Natural killer cell (primary cell): Measurements from ENCODE around the gene KRT5. TPM values are rescaled to one million over a fixed set of nuclear protein-coding genes. Genes with fewer than 3 reads are reported as not detected.
"Not testable (repeated sequence)": the region's sequence is repeated elsewhere in the genome, so short reads cannot be mapped to it uniquely, and the experiment has no call there.

Experiments
- ATAC-seq, 3 donors: fragments of 150-1000 bp in 2 of 3; fragments of 200-7000 bp in 1 of 3; cut with Tn5 transposase; 1 replicate in 1 of 3; 2 replicates in 2 of 3; pipeline ENCODE4 v1.10.0; 2021; ENCODE audit warnings: mild to moderate bottlenecking in 2 of 3, moderate library complexity in 2 of 3
- DNase-seq, 2 donors: peaks; one replicate each; pipeline versions ENCODE4 v3.0.0 to v3.0.0-alpha.2; 2013 to 2021; ENCODE audit warnings: mixed read lengths in 1 of 2
- H3K27ac ChIP-seq: one replicate; pipeline ENCODE4 v1.5.1; 2013; ENCODE audit warnings: mild to moderate bottlenecking, low read length
- H3K27me3 ChIP-seq: one replicate; pipeline ENCODE4 v1.6.1; 2013; ENCODE audit warnings: low read length; ENCODE audit not compliant: control insufficient read depth, insufficient read depth
- H3K36me3 ChIP-seq: one replicate; pipeline ENCODE4 v1.6.1; 2013; ENCODE audit warnings: low read length; ENCODE audit not compliant: control insufficient read depth, insufficient read depth
- H3K4me1 ChIP-seq: one replicate; pipeline ENCODE4 v1.6.1; 2013; ENCODE audit warnings: low read length; ENCODE audit not compliant: control insufficient read depth, insufficient read depth
- H3K4me3 ChIP-seq: one replicate; pipeline ENCODE4 v1.5.1; 2013; ENCODE audit warnings: low read length
- H3K9me3 ChIP-seq: one replicate; pipeline ENCODE4 v1.6.1; 2013; ENCODE audit warnings: low read length; ENCODE audit not compliant: control insufficient read depth, insufficient read depth
- H3K27ac Mint-ChIP-seq, 2 donors: one replicate each; pipeline ENCODE4 v1.8.0; 2022; ENCODE audit warnings: mild to moderate bottlenecking in 2 of 2, mixed read lengths in 2 of 2, moderate library complexity in 1 of 2
- H3K27me3 Mint-ChIP-seq, 2 donors: one replicate each; pipeline ENCODE4 v1.8.0; 2022; ENCODE audit warnings: low read depth in 2 of 2, mixed read lengths in 2 of 2
- H3K36me3 Mint-ChIP-seq: one replicate; pipeline ENCODE4 v1.8.0; 2022; ENCODE audit warnings: mixed read lengths
- H3K4me1 Mint-ChIP-seq, 2 donors: one replicate each; pipeline ENCODE4 v1.8.0; 2022; ENCODE audit warnings: mixed read lengths in 2 of 2
- H3K4me3 Mint-ChIP-seq: one replicate; pipeline ENCODE4 v1.8.0; 2022; ENCODE audit warnings: mild to moderate bottlenecking, moderate library complexity, mixed read lengths
- H3K9me3 Mint-ChIP-seq, 2 donors: one replicate each; pipeline ENCODE4 v1.8.0; 2022; ENCODE audit warnings: mixed read lengths in 2 of 2
- WGBS: methylation state at CpG from one replicate; pipeline ENCODE4 v1.1.7; 2013; ENCODE audit warnings: missing lambda C conversion rate; ENCODE audit not compliant: insufficient coverage; 5-methylcytosine and 5-hydroxymethylcytosine counted together
- intact Hi-C: fragments of 100-400 bp; cut with micrococcal nuclease; formaldehyde crosslinking; loops from one replicate; pipeline ENCODE4 v1.14.2; 2022
- total RNA-seq, 4 donors: library from RNA; stranded (reverse); fragments of 120-200 nt in 1 of 4; gene quantifications; one replicate each; pipeline versions ENCODE4 v1.2.3 to v1.2.4, GENCODE V29; 2013 to 2022
- TF ChIP-seq, protein P1 (sequence below): fragments of 200-600 bp; IDR thresholded peaks from one replicate; pipeline ENCODE4 v1.8.0; 2022; ENCODE audit warnings: antibody characterized with exemption

KRT5 gene
- total RNA-seq, 3 donors from 2014 or later (not counting 1 experiment from before 2014, with no cell fraction given): 0.40 to 0.70 TPM; not detected in 1

- Histone ChIP-seq H3K4me3 (no peak overlapping the region), H3K4me1 (peaks cover 5% of the 10 kb centered on the region), H3K36me3 (no peaks in the 10 kb centered on the region), H3K9me3 (peaks cover 5% of the 10 kb centered on the region), H3K27me3 (peaks cover 5% of the 10 kb centered on the region), H3K27ac (no peak overlapping the region)
- peak in 1 of 2 donors; percentile 59 for DNase-seq
- TF ChIP-seq, protein P1, sequence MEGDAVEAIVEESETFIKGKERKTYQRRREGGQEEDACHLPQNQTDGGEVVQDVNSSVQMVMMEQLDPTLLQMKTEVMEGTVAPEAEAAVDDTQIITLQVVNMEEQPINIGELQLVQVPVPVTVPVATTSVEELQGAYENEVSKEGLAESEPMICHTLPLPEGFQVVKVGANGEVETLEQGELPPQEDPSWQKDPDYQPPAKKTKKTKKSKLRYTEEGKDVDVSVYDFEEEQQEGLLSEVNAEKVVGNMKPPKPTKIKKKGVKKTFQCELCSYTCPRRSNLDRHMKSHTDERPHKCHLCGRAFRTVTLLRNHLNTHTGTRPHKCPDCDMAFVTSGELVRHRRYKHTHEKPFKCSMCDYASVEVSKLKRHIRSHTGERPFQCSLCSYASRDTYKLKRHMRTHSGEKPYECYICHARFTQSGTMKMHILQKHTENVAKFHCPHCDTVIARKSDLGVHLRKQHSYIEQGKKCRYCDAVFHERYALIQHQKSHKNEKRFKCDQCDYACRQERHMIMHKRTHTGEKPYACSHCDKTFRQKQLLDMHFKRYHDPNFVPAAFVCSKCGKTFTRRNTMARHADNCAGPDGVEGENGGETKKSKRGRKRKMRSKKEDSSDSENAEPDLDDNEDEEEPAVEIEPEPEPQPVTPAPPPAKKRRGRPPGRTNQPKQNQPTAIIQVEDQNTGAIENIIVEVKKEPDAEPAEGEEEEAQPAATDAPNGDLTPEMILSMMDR: peak; percentile 48
- intact Hi-C loops: no loop called here
- ATAC-seq: peak; percentile 81 to 99 (median 93)
- Mint-ChIP-seq H3K27ac (peak overlapping the region; percentile 12 to 49), H3K36me3 (peaks cover 5% of the 10 kb centered on the region), H3K4me1 (peaks cover 16 to 21% of the 10 kb centered on the region in 2 donors), H3K27me3 (peaks cover 15 to 24% of the 10 kb centered on the region in 2 donors), H3K4me3 (peak overlapping the region; percentile 7), H3K9me3 (no peaks in the 10 kb centered on the region)
- WGBS: 6% methylated on average over 2 of the region's 4 CpGs
Measured at GRCh38 chr12:52506858-52507715, 13.1 kb downstream of the KRT5 start.

- no peak for DNase-seq
- no peak overlapping the region for H3K27ac ChIP-seq
- H3K4me3 Mint-ChIP-seq: no peak overlapping the region
- no peak for ATAC-seq
- H3K4me3 ChIP-seq: no peak overlapping the region
- peaks cover 15 to 16% of the 10 kb centered on the region in 2 donors for H3K4me1 Mint-ChIP-seq
- intact Hi-C loops: no loop called here
- H3K4me1 ChIP-seq: peaks cover 5% of the 10 kb centered on the region
- peaks cover 5% of the 10 kb centered on the region for H3K27me3 ChIP-seq
- no peaks in the 10 kb centered on the region for H3K36me3 ChIP-seq
- H3K27ac Mint-ChIP-seq: no peak overlapping the region
- peaks cover 5% of the 10 kb centered on the region for H3K36me3 Mint-ChIP-seq
- WGBS: no CpG with 5 or more reads among the region's 1 CpG
- H3K9me3 Mint-ChIP-seq: no peaks in the 10 kb centered on the region
- TF ChIP-seq, protein P1: no peak
- no peaks in the 10 kb centered on the region for H3K9me3 ChIP-seq
- H3K27me3 Mint-ChIP-seq: peaks cover 20 to 36% of the 10 kb centered on the region in 2 donors
Measured at GRCh38 chr12:52502877-52503276, 17.3 kb downstream of the KRT5 start.

GRCh38 chr12:52501490-52501889 lies 18.7 kb downstream of the KRT5 start:
- no peak overlapping the region for H3K4me3 Mint-ChIP-seq
- Histone ChIP-seq H3K27ac (no peak overlapping the region), H3K4me1 (no peaks in the 10 kb centered on the region), H3K4me3 (no peak overlapping the region), H3K27me3 (peaks cover 2% of the 10 kb centered on the region), H3K9me3 (no peaks in the 10 kb centered on the region), H3K36me3 (no peaks in the 10 kb centered on the region)
- intact Hi-C loops: no loop called here
- H3K27me3 Mint-ChIP-seq: peaks cover 16 to 32% of the 10 kb centered on the region in 2 donors
- H3K4me1 Mint-ChIP-seq: peaks cover 2 to 4% of the 10 kb centered on the region in 2 donors
- ATAC-seq (no peak), DNase-seq (no peak)
- H3K27ac Mint-ChIP-seq: no peak overlapping the region
- TF ChIP-seq, protein P1: no peak
- H3K36me3 Mint-ChIP-seq: peaks cover 5% of the 10 kb centered on the region
- H3K9me3 Mint-ChIP-seq: no peaks in the 10 kb centered on the region
- 92% methylated on average over 7 of the region's 7 CpGs for WGBS

- H3K4me1 ChIP-seq, H3K36me3 ChIP-seq, intact Hi-C loops, H3K4me1 Mint-ChIP-seq, DNase-seq, H3K9me3 Mint-ChIP-seq, H3K27me3 ChIP-seq, H3K36me3 Mint-ChIP-seq, H3K9me3 ChIP-seq, H3K27ac Mint-ChIP-seq, ATAC-seq, H3K4me3 ChIP-seq, H3K27ac ChIP-seq, H3K4me3 Mint-ChIP-seq: not testable (repeated sequence)
- H3K27me3 Mint-ChIP-seq: peaks cover 17 to 23% of the 10 kb centered on the region in 2 donors
- WGBS: 90% methylated on average over 6 of the region's 6 CpGs
Measured at GRCh38 chr12:52500574-52500973, 19.6 kb downstream of the KRT5 start.
